Measurements from ENCODE around the gene UGT2B15. TPM values are rescaled to one million over a fixed set of nuclear protein-coding genes. Genes with fewer than 3 reads are reported as not detected.
"Not testable (repeated sequence)": the region's sequence is repeated elsewhere in the genome, so short reads cannot be mapped to it uniquely, and the experiment has no call there.

Gene UGT2B15
- total RNA-seq, 2 donors from 2014 or later: 14.0 to 15.5 TPM

GRCh38 chr4:68712207-68712606, 41.8 kb upstream of the UGT2B15 start:
- no peak overlapping the region for H3K27ac ChIP-seq
- no peak for ATAC-seq
- no peaks in the 10 kb centered on the region for H3K9me3 ChIP-seq
- no peak for DNase-seq
- no peaks in the 10 kb centered on the region for H3K36me3 ChIP-seq (replicated peaks in 1 of 2; ENCODE audit: insufficient read depth in 1 of 2, low read depth in 2 of 2)
- H3K4me1 ChIP-seq: peaks cover 3% of the 10 kb centered on the region
- TF ChIP-seq CTCF (IDR thresholded peaks at IDR 0.05) (no peak), POLR2A (IDR thresholded peaks at IDR 0.05) (no peak)
- intact Hi-C loops (cut with DNase I): no loop called here
- no peak overlapping the region for H3K4me3 ChIP-seq
- no peaks in the 10 kb centered on the region for H3K27me3 ChIP-seq
- 74% methylated on average over 3 of the region's 3 CpGs for WGBS, 2 donors

- intact Hi-C loops (cut with DNase I): no loop called here
- no peak overlapping the region for H3K4me3 ChIP-seq
- no peak for ATAC-seq
- H3K4me1 ChIP-seq: no peaks in the 10 kb centered on the region
- H3K27me3 ChIP-seq: no peaks in the 10 kb centered on the region
- H3K36me3 ChIP-seq (replicated peaks in 1 of 2; ENCODE audit: insufficient read depth in 1 of 2, low read depth in 2 of 2): no peaks in the 10 kb centered on the region
- H3K9me3 ChIP-seq: no peaks in the 10 kb centered on the region
- no peak overlapping the region for H3K27ac ChIP-seq
- DNase-seq: no peak
- TF ChIP-seq POLR2A (IDR thresholded peaks at IDR 0.05): no peak
- no peak for TF ChIP-seq CTCF (IDR thresholded peaks at IDR 0.05)
These were observed 38.1 kb upstream of the UGT2B15 start for GRCh38 chr4:68708566-68708965.

GRCh38 chr4:68703168-68703567, 32.7 kb upstream of the UGT2B15 start:
- H3K4me1 ChIP-seq; H3K27ac ChIP-seq; DNase-seq; H3K4me3 ChIP-seq; intact Hi-C loops (cut with DNase I); H3K27me3 ChIP-seq; H3K36me3 ChIP-seq (replicated peaks in 1 of 2; ENCODE audit: insufficient read depth in 1 of 2, low read depth in 2 of 2); H3K9me3 ChIP-seq; ATAC-seq: not testable (repeated sequence)
- 90 to 95% methylated on average over 2 of the region's 2 CpGs for WGBS, 2 donors

- no peak for ATAC-seq
- 78% methylated on average over 3 of the region's 3 CpGs for WGBS, 2 donors
- TF ChIP-seq POLR2A (IDR thresholded peaks at IDR 0.05) (no peak), CTCF (IDR thresholded peaks at IDR 0.05) (no peak)
- no peaks in the 10 kb centered on the region for H3K36me3 ChIP-seq (replicated peaks in 1 of 2; ENCODE audit: insufficient read depth in 1 of 2, low read depth in 2 of 2)
- H3K4me3 ChIP-seq: no peak overlapping the region
- H3K4me1 ChIP-seq: no peaks in the 10 kb centered on the region
- intact Hi-C loops (cut with DNase I): no loop called here
- no peaks in the 10 kb centered on the region for H3K9me3 ChIP-seq
- no peak for DNase-seq
- no peak overlapping the region for H3K27ac ChIP-seq
- H3K27me3 ChIP-seq: no peaks in the 10 kb centered on the region
These were observed 29.7 kb upstream of the UGT2B15 start for GRCh38 chr4:68700152-68700551.

GRCh38 chr4:68693325-68694075, 23.0 kb upstream of the UGT2B15 start:
- no peak for ATAC-seq
- no peak for DNase-seq
- intact Hi-C loops (cut with DNase I): no loop called here
- Histone ChIP-seq H3K4me1 (no peaks in the 10 kb centered on the region), H3K36me3 (replicated peaks in 1 of 2; ENCODE audit: insufficient read depth in 1 of 2, low read depth in 2 of 2) (no peaks in the 10 kb centered on the region), H3K4me3 (no peak overlapping the region), H3K27me3 (no peaks in the 10 kb centered on the region), H3K9me3 (peaks cover 0 to 5% (median 0%) of the 10 kb centered on the region in 3 donors), H3K27ac (no peak overlapping the region)
- TF ChIP-seq CTCF (IDR thresholded peaks at IDR 0.05) (no peak), POLR2A (IDR thresholded peaks at IDR 0.05) (no peak)
- 80 to 93% methylated on average over 9 of the region's 9 CpGs for WGBS, 2 donors

Data from body of pancreas (tissue), 4 donors.